HG03280 (cell line): ENCODE data around the gene ZSWIM7.

Experiments used
- ATAC-seq: cut with Tn5 transposase; IDR thresholded peaks from one replicate; pipeline ENCODE4 v1.9.1; 2021; ENCODE audit warnings: mild to moderate bottlenecking, moderate library complexity; ENCODE audit not compliant: unreplicated experiment

Gene ZSWIM7

DNA sequence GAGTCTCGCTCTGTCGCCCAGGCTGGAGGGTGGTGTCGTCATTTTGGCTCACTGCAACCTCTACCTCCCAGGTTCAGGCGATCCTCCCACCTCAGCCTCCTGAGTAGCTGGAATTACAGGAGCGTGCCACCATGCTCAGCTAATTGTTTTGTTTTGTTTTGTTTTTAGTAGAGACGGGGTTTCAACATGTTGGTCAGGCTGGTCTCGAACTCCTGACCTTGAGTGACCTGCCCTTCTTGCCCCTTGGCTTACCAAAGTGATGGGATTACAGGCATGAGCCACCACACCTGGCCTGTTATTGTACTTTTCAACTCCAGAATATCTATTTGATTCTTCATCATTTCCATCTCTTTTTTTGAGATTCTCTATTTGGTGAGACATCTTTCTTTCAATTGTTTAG, 63.6 kb downstream of the ZSWIM7 start:
- ATAC-seq: no peak

DNA sequence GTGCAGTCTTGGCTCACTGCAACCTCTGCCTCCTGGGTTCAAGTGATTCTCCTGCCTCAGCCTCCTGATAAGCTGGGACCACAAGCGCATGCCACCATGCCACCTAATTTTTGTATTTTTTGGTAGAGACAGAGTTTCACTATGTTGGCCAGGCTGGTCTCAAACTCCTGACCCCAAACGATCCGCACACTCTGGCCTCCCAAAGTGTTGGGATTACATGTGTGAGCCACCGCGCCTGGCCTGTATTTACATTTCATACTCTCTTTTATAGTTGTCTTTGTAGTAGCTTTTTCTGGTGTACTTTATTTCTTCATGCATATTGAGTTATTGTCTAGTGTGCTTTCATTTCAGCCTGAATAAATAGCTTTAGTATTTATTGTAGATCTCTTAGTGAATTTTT, 64.6 kb downstream of the ZSWIM7 start:
- ATAC-seq: no peak

DNA sequence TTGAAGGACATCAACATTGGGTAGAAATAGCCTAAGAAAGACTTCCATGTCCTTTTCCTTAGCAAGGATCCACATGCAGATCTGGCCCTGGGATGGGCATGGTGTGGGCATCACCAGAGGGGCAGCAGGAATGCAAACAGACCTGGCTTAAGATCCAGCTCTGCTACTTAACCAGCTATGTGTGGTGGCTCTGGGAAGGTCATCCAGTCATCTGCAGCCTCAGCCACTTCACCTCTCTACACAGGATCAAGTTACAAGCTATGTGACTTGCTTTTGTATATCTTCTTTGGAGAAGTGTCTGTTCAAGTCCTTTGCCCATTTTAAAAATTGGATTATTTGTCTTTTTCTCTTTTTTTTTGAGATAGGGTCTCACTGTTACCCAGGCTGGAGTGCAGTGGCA, 68.1 kb downstream of the ZSWIM7 start:
- no peak for ATAC-seq

DNA sequence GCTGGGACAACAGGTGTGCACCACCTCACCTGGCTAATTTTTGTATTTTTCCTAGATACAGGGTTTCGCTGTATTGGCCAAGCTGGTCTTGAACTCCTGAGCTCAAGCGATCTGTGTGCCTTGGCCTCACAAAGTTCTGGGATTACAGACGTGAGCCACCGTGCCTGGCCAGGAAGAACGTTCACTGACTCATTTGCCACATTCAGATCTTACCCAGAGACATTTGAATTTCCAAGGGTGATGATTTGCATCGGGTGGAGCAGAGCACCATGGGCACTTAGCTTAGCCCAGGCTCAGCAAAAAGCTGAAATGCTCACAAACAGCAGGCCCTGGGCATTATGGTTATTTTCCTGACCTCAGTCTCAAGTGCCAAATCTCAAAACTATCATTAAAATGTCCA, 69.1 kb downstream of the ZSWIM7 start:
- ATAC-seq: no peak

DNA sequence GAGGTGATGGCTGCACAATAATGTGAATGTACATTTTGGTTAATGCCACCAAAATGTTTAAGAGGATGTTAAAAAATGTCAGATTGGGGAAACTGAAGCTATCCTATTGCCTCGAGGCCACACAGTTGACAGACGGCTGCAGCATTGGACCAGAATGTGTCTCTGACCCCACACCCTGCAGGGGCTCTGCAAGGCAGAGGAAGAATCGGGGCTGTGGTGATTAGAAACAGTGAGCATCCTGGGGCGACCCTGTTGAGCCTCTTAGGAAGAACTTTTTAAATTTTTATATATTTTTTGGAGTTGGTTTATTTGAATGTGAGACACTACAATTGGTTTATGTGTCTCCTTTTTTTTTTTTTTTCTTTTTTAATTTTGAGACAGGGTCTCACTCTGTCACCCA, 69.6 kb downstream of the ZSWIM7 start:
- ATAC-seq: no peak

DNA sequence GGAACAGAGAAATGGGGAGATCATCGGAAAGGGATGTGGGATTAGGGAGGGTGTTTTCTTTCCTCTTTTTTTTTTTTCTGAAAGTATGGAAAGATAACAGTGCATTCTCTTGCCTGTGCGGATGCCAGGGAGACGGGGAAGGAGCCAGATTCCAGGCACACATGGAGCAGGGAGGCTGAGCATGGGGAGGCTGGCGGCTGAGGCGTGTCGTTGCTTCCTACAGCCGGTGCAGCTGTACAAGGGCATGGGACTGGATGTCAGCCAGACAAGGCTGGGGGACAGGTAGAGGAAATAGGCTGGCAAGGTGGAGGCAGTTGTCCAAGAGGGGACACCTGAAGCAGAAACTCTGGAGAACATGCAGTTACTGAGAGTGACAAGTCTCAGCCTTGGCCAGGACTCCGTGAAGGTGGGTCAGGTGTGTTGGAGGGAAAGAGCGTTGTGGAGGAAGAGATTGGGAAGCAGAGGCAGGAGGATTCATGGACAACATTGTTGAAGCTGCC, 71.2 kb downstream of the ZSWIM7 start:
- ATAC-seq: no peak
